Spleen (tissue), 11 donors: Measurements from ENCODE around the gene SNRNP27. TPM values are rescaled to one million over a fixed set of nuclear protein-coding genes. Genes with fewer than 3 reads are reported as not detected.

Experiments used
- DNase-seq: peaks from one replicate; pipeline ENCODE4 v3.0.0-alpha.2; 2020
- H3K27ac ChIP-seq, 8 donors: fragments of 200-600 bp; sonication (generic) in 7 of 8; 1 replicate in 4 of 8; 2 replicates in 4 of 8; pipeline versions ENCODE4 v1.5.0 to v1.8.0; 2016 to 2021; ENCODE audit warnings: inconsistent platforms in 4 of 8, mild to moderate bottlenecking in 4 of 8, moderate library complexity in 1 of 8
- H3K27me3 ChIP-seq, 7 donors: fragments of 200-600 bp; sonication (generic) in 6 of 7; replicated peaks in 1 of 7; 1 replicate in 4 of 7; 2 replicates in 3 of 7; pipeline versions ENCODE4 v1.5.0 to v1.8.0; 2016 to 2021; ENCODE audit warnings: inconsistent platforms in 3 of 7, mild to moderate bottlenecking in 1 of 7
- H3K36me3 ChIP-seq, 6 donors: fragments of 200-600 bp; sonication (generic) in 5 of 6; 1 replicate in 4 of 6; 2 replicates in 2 of 6; pipeline versions ENCODE4 v1.5.0 to v1.8.0; 2016 to 2021; ENCODE audit warnings: inconsistent platforms in 2 of 6
- H3K4me1 ChIP-seq, 6 donors: fragments of 200-600 bp; sonication (generic) in 5 of 6; 1 replicate in 3 of 6; 2 replicates in 3 of 6; pipeline versions ENCODE4 v1.5.0 to v1.8.0; 2016 to 2021; ENCODE audit warnings: inconsistent platforms in 3 of 6
- H3K4me3 ChIP-seq, 8 donors: fragments of 200-600 bp; sonication (generic) in 7 of 8; 1 replicate in 4 of 8; 2 replicates in 4 of 8; pipeline versions ENCODE4 v1.5.0 to v1.8.0; 2016 to 2021; ENCODE audit warnings: inconsistent platforms in 4 of 8, mild to moderate bottlenecking in 4 of 8, moderate library complexity in 2 of 8
- H3K9me3 ChIP-seq, 8 donors: fragments of 200-600 bp; sonication (generic) in 7 of 8; 1 replicate in 4 of 8; 2 replicates in 4 of 8; pipeline versions ENCODE4 v1.5.0 to v1.8.0; 2016 to 2021; ENCODE audit warnings: inconsistent platforms in 4 of 8
- POLR2A ChIP-seq, 3 donors: fragments of 450-650 bp; IDR thresholded peaks; one replicate each; pipeline ENCODE4 v1.5.1; 2017; ENCODE audit warnings: antibody characterized with exemption in 3 of 3, mild to moderate bottlenecking in 1 of 3
- POLR2AphosphoS5 ChIP-seq, 3 donors: sonication (generic); formaldehyde crosslinking; IDR thresholded peaks; one replicate each; pipeline ENCODE4 v1.5.1; 2017; ENCODE audit warnings: antibody characterized with exemption in 3 of 3
- WGBS, 5 donors: extraction: QIAGEN DNeasy Blood & Tissue Kit in 3 of 5; methylation state at CpG; one replicate each; pipeline versions ENCODE4 v1.1.5 to v1.1.7; 2013 to 2018; 5-methylcytosine and 5-hydroxymethylcytosine counted together
- intact Hi-C: fragments of 100-400 bp; cut with DNase I; formaldehyde crosslinking; loops from one replicate; pipeline ENCODE4 v1.15.0; 2023; ENCODE audit warnings: low total_unique reads
- polyA plus RNA-seq, 3 donors: library from polyadenylated mRNA; stranded (reverse); fragments of 200-250 nt; gene quantifications; one replicate each; pipeline ENCODE4 v1.2.1, GENCODE V29; 2013
- total RNA-seq, 7 donors: library from RNA; depleted of rRNA in 3 of 7; stranded (reverse); fragments of >200 nt in 3 of 7; fragmentation: NEBNext Ultra II Directional in 4 of 7; extraction: Animal tissue kit (Norgen Biotek cat#: 25700) in 4 of 7; gene quantifications; one replicate each; pipeline versions ENCODE4 v1.1.0 to v1.2.1, GENCODE V29; 2016 to 2021
- TF ChIP-seq, protein P1 (sequence below), 11 experiments: fragments of 200-600 bp in 7 of 11; fragments of 450-650 bp in 4 of 11; sonication (generic) in 4 of 11; IDR thresholded peaks in 8 of 11; conservative IDR thresholded peaks in 3 of 11; 1 replicate in 7 of 11; 2 replicates in 4 of 11; pipeline versions ENCODE4 v1.4.0 to v1.8.0; 2016 to 2021; ENCODE audit warnings: antibody characterized with exemption in 11 of 11, inconsistent platforms in 4 of 11, mild to moderate bottlenecking in 1 of 11
- donor health status: healthy with polysubstance abuse.
- donor health status: DM: no; HTN: no; CAD: no; lungs with moderate emphysema.
- donor health status: DM: no; HTN: no; CAD: no.
- donor health status: Bipolar disorder and iron deficiency.
- donor health status: healthy.
- donor health status: DM: no; HTN: no; CAD: no.
- donor health status: DM: yes; HTN: yes; CAD: no.

Gene SNRNP27
- total and polyA plus RNA-seq, 10 donors, result 28.0 to 62.9 (median 40.7) TPM

DNA sequence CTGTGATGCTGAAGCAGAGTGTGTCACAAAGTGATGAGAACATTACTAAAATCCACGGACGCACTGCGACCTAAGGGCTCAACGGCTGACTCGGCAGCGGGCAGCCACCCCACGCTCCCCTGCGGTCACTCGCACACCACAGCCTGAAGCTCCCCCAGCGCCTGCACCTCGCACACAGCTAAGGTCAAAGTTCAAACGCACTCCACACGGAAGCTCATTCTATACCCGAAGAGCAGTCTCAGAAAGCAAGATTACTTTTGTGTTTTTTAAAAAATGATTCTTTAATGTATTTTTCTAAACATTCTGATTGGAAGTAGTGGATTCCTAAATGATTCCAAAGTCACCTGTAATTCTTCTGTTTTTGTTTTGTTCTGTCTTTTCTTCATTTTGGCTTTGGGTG lies 46.0 kb downstream of the SNRNP27 start:
- Histone ChIP-seq H3K27me3 (no peaks in the 10 kb centered on the region), H3K4me1 (peaks cover 0 to 41% (median 2%) of the 10 kb centered on the region in 6 donors), H3K4me3 (no peak overlapping the region), H3K9me3 (no peaks in the 10 kb centered on the region), H3K27ac (peak overlapping the region in 1 of 8 donors; percentile 90), H3K36me3 (peaks cover 3 to 93% (median 78%) of the 10 kb centered on the region in 6 donors)
- TF ChIP-seq POLR2AphosphoS5 (IDR thresholded peaks at IDR 0.05), result peak; percentile 9 to 75 (median 25)
- TF ChIP-seq POLR2A (IDR thresholded peaks at IDR 0.05), result no peak
- WGBS, 5 donors, result 89 to 93% (median 92%) methylated on average over 14 of the region's 14 CpGs
- intact Hi-C loops, result no loop called here
- DNase-seq, result peak; percentile 61

DNA sequence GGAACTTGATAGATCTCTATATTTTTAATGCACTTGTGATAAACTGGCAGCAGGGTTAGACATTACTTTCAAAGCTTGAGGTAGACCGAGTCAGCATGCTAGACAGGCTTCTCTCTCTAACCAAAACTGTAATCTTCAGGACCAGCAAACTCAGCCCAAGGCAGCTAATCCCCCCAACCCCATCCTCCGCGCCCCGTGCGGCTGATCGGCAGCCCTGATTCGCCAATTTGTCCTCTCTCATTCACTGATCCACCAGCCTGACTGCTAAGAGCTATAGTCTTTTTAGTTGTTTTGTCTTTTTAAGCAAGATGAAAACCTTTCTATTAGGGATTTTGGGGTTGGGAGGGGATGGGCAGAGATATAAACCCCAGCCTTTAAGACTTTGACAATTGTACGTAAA lies 46.9 kb downstream of the SNRNP27 start:
- Histone ChIP-seq H3K36me3 (peaks cover 3 to 85% (median 70%) of the 10 kb centered on the region in 6 donors), H3K27me3 (no peaks in the 10 kb centered on the region), H3K27ac (peak overlapping the region in 2 of 8 donors; percentile 32 to 90), H3K4me3 (no peak overlapping the region), H3K9me3 (no peaks in the 10 kb centered on the region), H3K4me1 (peaks cover 0 to 43% (median 3%) of the 10 kb centered on the region in 6 donors)
- intact Hi-C loops, result no loop called here
- no peak for DNase-seq
- WGBS, 5 donors, result 95 to 98% (median 97%) methylated on average over 8 of the region's 8 CpGs
- peak in 1 of 3 donors; percentile 33 for TF ChIP-seq POLR2AphosphoS5 (IDR thresholded peaks at IDR 0.05)
- TF ChIP-seq POLR2A (IDR thresholded peaks at IDR 0.05), result no peak

GRCh38 chr2:69943000-69943842 lies 49.5 kb downstream of the SNRNP27 start:
- H3K4me3 ChIP-seq, result peak overlapping the region in 1 of 8 donors; percentile 56
- intact Hi-C loops, result no loop called here
- WGBS, 5 donors, result 74 to 89% (median 82%) methylated on average over 11 of the region's 11 CpGs
- no peak for DNase-seq
- peaks cover 4 to 60% (median 19%) of the 10 kb centered on the region in 6 donors for H3K4me1 ChIP-seq
- peak overlapping the region in 7 of 8 donors; percentile 76 to 93 (median 81) for H3K27ac ChIP-seq
- TF ChIP-seq POLR2AphosphoS5 (IDR thresholded peaks at IDR 0.05) (peak in 2 of 3 donors; percentile 46 to 51), POLR2A (IDR thresholded peaks at IDR 0.05) (no peak)
- TF ChIP-seq, protein P1, sequence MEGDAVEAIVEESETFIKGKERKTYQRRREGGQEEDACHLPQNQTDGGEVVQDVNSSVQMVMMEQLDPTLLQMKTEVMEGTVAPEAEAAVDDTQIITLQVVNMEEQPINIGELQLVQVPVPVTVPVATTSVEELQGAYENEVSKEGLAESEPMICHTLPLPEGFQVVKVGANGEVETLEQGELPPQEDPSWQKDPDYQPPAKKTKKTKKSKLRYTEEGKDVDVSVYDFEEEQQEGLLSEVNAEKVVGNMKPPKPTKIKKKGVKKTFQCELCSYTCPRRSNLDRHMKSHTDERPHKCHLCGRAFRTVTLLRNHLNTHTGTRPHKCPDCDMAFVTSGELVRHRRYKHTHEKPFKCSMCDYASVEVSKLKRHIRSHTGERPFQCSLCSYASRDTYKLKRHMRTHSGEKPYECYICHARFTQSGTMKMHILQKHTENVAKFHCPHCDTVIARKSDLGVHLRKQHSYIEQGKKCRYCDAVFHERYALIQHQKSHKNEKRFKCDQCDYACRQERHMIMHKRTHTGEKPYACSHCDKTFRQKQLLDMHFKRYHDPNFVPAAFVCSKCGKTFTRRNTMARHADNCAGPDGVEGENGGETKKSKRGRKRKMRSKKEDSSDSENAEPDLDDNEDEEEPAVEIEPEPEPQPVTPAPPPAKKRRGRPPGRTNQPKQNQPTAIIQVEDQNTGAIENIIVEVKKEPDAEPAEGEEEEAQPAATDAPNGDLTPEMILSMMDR (IDR thresholded peaks at IDR 0.05 in 8 of 11, conservative IDR thresholded peaks at IDR 0.05 in 3 of 11), result no peak
- H3K36me3 ChIP-seq, result peaks cover 3 to 59% (median 47%) of the 10 kb centered on the region in 6 donors
- H3K9me3 ChIP-seq, result no peaks in the 10 kb centered on the region
- no peaks in the 10 kb centered on the region for H3K27me3 ChIP-seq

- peaks cover 0 to 52% (median 40%) of the 10 kb centered on the region in 6 donors for H3K36me3 ChIP-seq
- DNase-seq, result no peak
- WGBS, 5 donors, result 53 to 76% (median 66%) methylated on average over 9 of the region's 9 CpGs
- peak overlapping the region in 1 of 8 donors; percentile 56 for H3K4me3 ChIP-seq
- TF ChIP-seq, protein P1 (IDR thresholded peaks at IDR 0.05 in 8 of 11, conservative IDR thresholded peaks at IDR 0.05 in 3 of 11), result no peak
- no peak for TF ChIP-seq POLR2A (IDR thresholded peaks at IDR 0.05)
- no peak for TF ChIP-seq POLR2AphosphoS5 (IDR thresholded peaks at IDR 0.05)
- peaks cover 0 to 6% (median 0%) of the 10 kb centered on the region in 7 donors for H3K27me3 ChIP-seq
- no peaks in the 10 kb centered on the region for H3K9me3 ChIP-seq
- peak overlapping the region in 7 of 8 donors; percentile 76 to 93 (median 81) for H3K27ac ChIP-seq
- intact Hi-C loops, result no loop called here
- H3K4me1 ChIP-seq, result peaks cover 4 to 67% (median 19%) of the 10 kb centered on the region in 6 donors
Measured at GRCh38 chr2:69943843-69944525, 50.2 kb downstream of the SNRNP27 start.
